Stimulated activated CD4-positive, alpha-beta T cell treated with anti-CD3 and anti-CD28 coated beads, Interleukin-1b, Interleukin-23, amount 100 ng/mL, for 4 hours (primary cell): ENCODE results near the gene HELZ.
"Not testable (repeated sequence)": the region's sequence is repeated elsewhere in the genome, so short reads cannot be mapped to it uniquely, and the experiment has no call there.

Source experiments
- DNase-seq, 2 donors: peaks; one replicate each; pipeline ENCODE4 v3.0.0-alpha.2; 2020; ENCODE audit warnings: low read depth in 2 of 2

The HELZ gene

GRCh38 chr17:67113486-67113885, 131.5 kb downstream of the HELZ start:
- DNase-seq: no peak

- no peak for DNase-seq
Measured at GRCh38 chr17:67111808-67112207, 133.2 kb downstream of the HELZ start.

- no peak for DNase-seq
Measured at GRCh38 chr17:67111327-67111726, 133.7 kb downstream of the HELZ start.

DNA sequence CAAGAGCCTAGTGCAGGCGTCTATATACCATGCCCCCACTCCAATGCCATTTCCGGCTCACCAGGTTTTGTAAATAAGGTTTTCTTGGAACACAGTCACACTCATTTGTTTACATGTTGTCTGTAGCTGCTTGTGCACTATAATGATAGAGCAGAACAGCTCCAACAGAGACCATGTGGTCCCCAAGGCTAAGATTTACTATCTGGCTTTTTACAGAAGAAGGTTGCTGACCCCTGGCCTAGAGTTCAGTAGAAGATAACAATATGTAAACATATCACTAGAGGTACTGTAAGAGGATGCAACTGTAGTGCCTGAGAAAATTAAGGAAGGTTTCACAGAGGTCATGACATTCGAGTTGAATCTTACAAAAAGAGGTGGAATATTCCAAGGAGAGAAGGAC, 134.4 kb downstream of the HELZ start:
- no peak for DNase-seq

GRCh38 chr17:67109111-67109510, 135.9 kb downstream of the HELZ start:
- DNase-seq: no peak

DNA sequence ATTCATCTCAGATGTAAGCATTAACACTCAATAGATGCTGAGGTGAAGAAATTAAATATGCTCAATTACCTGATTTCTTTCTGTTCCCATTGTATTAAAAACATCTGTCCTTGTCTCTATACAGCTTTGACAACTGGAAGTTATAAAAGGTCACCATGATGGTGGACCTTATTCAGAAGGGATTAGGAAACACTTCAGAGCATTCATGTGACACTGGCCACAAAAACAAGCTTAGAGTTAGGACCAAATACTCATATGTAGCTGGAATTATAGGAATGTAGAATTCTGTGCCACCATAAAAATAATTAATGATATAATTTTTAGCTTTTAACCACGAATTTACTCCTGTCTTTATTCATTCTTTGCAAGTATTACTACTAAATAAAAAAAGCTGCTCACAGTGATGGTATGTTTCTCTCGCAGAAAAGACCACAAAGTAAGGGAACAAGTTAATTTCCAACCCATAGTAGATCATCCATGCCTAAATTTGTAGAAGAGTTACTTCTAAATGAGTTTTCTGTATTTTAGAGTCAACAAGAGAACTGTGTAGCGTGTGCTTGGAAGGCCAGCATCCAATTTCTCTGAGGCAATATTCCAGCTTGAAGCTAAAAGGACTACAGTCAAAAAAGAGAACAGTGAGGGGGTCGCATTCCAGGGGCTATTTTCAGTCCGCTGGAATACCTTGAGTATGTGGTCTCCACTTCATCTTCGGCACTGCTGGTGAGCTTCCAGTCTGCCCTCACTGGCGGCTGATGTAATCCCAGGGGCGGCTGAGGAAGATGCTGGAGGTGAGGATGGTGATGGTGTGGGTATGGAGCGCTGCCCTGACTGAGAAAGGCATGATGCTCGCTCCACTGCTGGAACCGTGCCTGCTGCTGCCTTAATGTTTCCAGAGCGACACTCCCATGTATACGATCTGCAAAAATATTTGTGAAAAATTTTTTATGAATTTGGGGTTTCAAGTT, 136.9 kb downstream of the HELZ start:
- no peak for DNase-seq

DNA sequence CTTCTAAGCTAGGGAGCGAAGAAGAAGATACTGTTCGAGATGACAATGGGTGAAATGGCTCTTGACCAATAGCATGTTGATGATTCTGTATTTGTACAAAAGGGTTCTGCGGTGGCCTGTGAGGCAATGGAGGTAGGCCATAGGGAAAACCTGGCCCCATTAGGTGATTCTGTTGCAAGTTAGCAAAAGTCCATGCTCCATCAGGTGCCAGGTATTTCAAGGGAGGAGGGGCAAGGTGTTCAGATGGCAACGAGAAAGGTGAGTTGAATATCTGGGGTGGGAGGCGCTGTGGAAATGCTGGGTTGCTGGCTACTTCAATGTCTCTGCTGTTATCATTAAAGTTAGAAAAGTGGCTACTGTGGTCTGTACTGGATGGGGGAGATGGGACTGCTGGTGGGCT, 137.8 kb downstream of the HELZ start:
- DNase-seq: no peak

DNA sequence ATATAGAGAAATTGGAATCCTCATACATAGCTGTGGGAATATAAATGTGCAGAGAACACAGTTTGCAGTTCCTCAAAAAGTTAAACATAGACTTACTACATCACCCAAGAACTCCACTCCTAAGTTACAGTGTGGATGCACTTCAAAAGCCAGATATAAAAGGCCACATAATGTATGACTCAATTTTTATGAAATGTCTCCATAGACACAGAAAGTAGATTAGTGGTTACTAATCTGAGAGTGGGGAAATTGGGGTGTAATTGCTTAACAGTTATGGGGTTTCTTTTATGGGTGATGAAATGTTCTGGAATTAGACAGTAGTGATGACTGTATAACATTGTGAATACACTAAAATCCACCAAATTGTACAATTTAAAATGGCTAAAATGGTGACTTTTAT, 139.8 kb downstream of the HELZ start:
- no peak for DNase-seq

DNA sequence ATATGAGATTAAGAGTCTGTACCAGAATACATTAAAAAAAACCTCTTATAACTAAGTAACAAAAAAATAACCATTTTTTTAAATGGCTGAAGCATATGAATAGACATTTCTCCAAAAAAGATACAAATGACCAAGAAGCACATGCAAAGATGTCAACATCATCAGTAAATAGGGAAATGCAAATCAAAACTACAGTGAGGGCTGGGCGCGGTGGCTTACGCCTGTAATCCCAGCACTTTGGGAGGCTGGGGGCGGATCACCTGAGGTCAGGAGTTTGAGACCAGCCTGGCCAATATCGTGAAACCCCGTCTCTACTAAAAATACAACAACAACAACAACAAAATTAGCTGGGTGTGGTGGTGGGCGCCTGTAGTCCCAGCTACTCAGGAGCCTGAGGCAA, 140.4 kb downstream of the HELZ start:
- DNase-seq: not testable (repeated sequence)

GRCh38 chr17:67098006-67098405, 147.0 kb downstream of the HELZ start:
- no peak for DNase-seq

DNA sequence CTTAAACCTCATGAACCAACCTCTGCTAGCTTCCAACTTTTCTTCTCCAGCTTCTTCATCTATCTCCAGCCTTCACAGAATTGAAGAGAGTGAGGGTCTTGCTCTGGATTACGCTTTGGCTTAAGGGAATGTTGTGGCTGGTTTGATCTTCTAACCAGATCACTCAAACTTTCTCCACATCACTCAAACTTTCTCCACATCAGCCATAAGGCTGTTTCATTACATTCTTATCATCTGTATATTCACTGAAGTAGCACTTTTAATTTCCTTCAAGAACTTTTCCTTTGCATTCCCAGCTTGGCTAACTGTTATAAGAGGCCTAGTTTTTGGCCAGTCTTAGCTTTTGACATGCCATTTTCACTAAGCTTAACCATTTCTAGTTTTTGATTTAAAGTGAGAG, 148.4 kb downstream of the HELZ start:
- DNase-seq: no peak

DNA sequence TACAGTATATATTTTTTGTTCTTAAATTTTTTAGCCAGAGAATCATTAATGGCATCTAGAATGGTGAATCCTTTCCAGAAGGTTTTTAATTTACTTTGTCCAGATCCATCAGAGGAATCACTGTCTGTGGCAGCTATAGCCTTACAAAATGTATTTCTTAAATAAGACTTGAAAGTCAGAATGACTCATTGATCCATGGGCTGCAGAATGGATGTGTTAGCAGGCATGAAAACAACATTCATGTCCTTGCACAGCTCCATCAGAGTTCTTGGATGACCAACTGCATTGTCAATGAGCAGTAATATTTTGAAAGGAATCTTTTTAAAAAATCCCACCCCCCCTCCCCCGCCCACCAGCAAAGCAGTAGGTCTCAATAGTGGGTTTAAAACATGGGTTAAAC, 149.2 kb downstream of the HELZ start:
- no peak for DNase-seq

- not testable (repeated sequence) for DNase-seq
Measured at GRCh38 chr17:67095291-67095690, 149.7 kb downstream of the HELZ start.

GRCh38 chr17:67093348-67093747, 151.6 kb downstream of the HELZ start:
- no peak for DNase-seq

DNA sequence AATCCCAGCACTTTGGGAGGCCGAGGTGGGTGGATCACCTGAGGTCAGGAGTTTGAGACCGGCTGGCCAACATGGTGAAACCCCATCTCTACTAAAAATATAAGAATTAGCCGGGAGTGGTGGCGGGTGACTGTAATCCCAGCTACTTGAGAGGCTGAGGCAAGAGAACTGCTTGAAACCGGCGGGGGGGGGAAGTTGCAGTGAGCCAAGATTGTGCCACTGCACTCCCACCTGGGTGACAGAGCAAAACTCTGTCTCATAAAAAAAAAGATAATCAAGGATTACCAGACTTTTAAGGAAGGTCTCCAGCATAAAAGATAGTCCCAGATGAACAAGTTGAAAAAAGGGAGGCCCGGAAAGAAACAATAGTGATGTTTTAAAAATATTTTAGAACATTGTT, 152.3 kb downstream of the HELZ start:
- not testable (repeated sequence) for DNase-seq

GRCh38 chr17:67092291-67092690, 152.7 kb downstream of the HELZ start:
- DNase-seq: no peak

DNA sequence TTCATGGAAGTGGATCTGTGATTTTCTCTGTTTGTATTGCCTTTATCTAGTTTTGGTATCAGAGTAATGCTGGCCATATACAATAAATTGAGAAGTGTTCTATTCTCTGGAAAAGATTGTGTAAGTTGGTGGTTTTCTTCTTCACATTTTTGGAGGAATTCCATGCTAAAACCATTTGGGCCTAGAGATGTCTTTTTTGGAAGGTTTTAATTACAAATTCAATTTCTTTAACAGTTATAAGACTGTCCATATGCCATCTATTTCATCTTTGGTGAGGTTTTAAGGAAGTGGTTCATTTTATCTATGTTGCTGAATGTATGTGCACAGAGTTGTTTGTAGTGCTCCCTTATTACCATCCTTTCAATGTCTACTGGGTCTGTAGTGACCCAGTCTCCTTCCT, 154.7 kb downstream of the HELZ start:
- no peak for DNase-seq

DNA sequence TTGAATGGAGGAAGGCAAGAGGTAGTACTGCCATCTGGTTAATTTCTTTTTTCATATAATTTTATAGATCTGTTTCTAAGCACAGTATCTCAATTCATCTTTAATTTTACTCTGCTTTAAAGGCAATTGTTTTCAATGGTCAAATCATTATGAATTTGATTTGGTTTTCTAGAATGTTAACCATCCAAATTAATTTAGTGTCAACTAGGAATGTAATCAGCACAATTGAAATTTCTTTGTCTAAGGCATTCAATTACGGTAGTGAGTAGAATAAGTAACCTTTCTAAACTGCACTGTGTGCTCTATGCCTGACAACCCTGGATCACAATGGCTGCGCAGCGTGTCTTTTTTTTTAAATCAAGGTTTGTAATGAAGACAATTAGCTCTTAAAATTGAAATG, 156.4 kb downstream of the HELZ start:
- no peak for DNase-seq

GRCh38 chr17:67085406-67085805, 159.6 kb downstream of the HELZ start:
- no peak for DNase-seq

- DNase-seq: no peak
Measured at GRCh38 chr17:67082107-67082506, 162.9 kb downstream of the HELZ start.

DNA sequence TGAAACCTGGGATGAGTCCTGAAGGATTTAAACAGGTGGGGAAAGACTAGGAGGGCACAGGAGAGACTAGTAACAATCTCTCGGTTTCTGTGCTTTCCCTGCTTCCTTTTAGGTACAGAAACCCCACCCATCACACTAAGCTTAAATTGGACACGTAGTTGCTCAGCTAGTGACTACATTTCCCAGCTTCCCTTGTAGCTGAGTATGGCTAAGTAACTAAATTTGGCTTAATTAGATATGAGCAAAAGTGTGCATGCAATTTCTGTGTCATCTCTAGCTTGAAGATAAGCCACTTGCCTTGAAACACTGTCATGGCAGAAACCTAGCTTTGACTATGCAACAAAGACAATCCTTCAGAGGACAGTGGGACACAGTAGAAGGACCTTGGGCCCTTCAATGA, 164.2 kb downstream of the HELZ start:
- DNase-seq: no peak

DNA sequence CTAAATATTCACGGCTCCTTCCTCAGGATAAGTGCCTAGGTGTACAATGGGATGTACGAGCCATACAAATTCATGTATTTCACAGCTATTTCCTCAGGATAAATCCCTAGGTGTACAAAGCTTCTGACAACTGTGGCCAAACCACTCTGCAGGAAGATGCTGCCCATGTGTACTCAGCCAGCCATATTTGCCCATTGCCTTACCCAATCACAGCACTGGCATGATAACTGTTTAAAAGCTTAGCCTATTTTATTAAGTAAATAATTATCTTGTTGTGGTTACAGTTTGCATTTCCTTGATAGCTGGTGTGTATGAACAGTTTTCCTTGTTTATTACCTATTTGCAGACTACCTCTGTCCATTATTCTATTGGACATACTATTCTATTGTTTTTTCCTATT, 165.5 kb downstream of the HELZ start:
- DNase-seq: no peak

GRCh38 chr17:67078292-67078691, 166.7 kb downstream of the HELZ start:
- DNase-seq: no peak

GRCh38 chr17:67076290-67076689, 168.7 kb downstream of the HELZ start:
- no peak for DNase-seq
